Muscle of leg (tissue), 11 donors: ENCODE data around the gene PCDHGA7. TPM values are rescaled to one million over a fixed set of nuclear protein-coding genes. Genes with fewer than 3 reads are reported as not detected.
"Not testable (repeated sequence)": the region's sequence is repeated elsewhere in the genome, so short reads cannot be mapped to it uniquely, and the experiment has no call there.

Experiments used
- DNase-seq: peaks from one replicate; pipeline ENCODE4 v3.0.0; 2013
- H3K27ac ChIP-seq: one replicate; pipeline ENCODE4 v1.5.1; 2013; ENCODE audit warnings: mild to moderate bottlenecking, low read length, control low read depth
- H3K27me3 ChIP-seq: one replicate; pipeline ENCODE4 v1.6.1; 2013; ENCODE audit warnings: low read length; ENCODE audit not compliant: control insufficient read depth, insufficient read depth
- H3K36me3 ChIP-seq: one replicate; pipeline ENCODE4 v1.6.1; 2013; ENCODE audit warnings: low read length; ENCODE audit not compliant: control insufficient read depth, insufficient read depth
- H3K4me1 ChIP-seq: one replicate; pipeline ENCODE4 v1.6.1; 2013; ENCODE audit warnings: low read length; ENCODE audit not compliant: control insufficient read depth, insufficient read depth
- H3K4me3 ChIP-seq: one replicate; pipeline ENCODE4 v1.5.1; 2013; ENCODE audit warnings: low read length, control low read depth
- H3K9me3 ChIP-seq: replicated peaks from 2 replicates; pipeline ENCODE4 v1.6.1; 2013; ENCODE audit warnings: low read depth, low read length; ENCODE audit not compliant: control insufficient read depth
- WGBS: methylation state at CpG from one replicate; pipeline ENCODE4 v1.1.5; 2013; ENCODE audit warnings: missing lambda C conversion rate; ENCODE audit not compliant: insufficient coverage; 5-methylcytosine and 5-hydroxymethylcytosine counted together
- polyA plus RNA-seq, 8 donors: library from polyadenylated mRNA; unstranded; fragments of 120-200 nt; gene quantifications; one replicate each; pipeline versions ENCODE4 v1.2.1 to v1.2.3, GENCODE V29; 2013; ENCODE audit warnings: inconsistent platforms in 1 of 8, low replicate concordance in 1 of 8; ENCODE audit not compliant: insufficient read length in 8 of 8, insufficient read depth in 1 of 8
- total RNA-seq: library from RNA; stranded (reverse); fragments of 120-200 nt; gene quantifications from one replicate; pipeline ENCODE4 v1.2.4, GENCODE V29; 2013

The PCDHGA7 gene
- total and polyA plus RNA-seq, 9 donors = 1.2 to 2.4 (median 1.5) TPM

- H3K27ac ChIP-seq, H3K4me1 ChIP-seq, H3K4me3 ChIP-seq, H3K36me3 ChIP-seq: not testable (repeated sequence)
- Histone ChIP-seq H3K9me3 (peaks cover 83% of the 10 kb centered on the region), H3K27me3 (peaks cover 11% of the 10 kb centered on the region)
- peak; percentile 10 for DNase-seq
- 5% methylated on average over 11 of the region's 40 CpGs for WGBS
These were observed 5.2 kb downstream of the PCDHGA7 start, which contains the start of gene PCDHGB4 for GRCh38 chr5:141387557-141388311. PCDHGB4 (plus strand) TSS chr5:141387698; CDS start chr5:141387885, 187 bp downstream.

GRCh38 chr5:141388661-141389060, 6.1 kb downstream of the PCDHGA7 start:
- 80% methylated on average over 3 of the region's 10 CpGs for WGBS
- H3K4me1 ChIP-seq = no peaks in the 10 kb centered on the region
- H3K4me3 ChIP-seq = no peak overlapping the region
- no peaks in the 10 kb centered on the region for H3K36me3 ChIP-seq
- no peak overlapping the region for H3K27ac ChIP-seq
- peaks cover 83% of the 10 kb centered on the region for H3K9me3 ChIP-seq
- H3K27me3 ChIP-seq = peaks cover 14% of the 10 kb centered on the region
- no peak for DNase-seq

GRCh38 chr5:141389153-141390042, 6.9 kb downstream of the PCDHGA7 start:
- peaks cover 14% of the 10 kb centered on the region for H3K27me3 ChIP-seq
- no peaks in the 10 kb centered on the region for H3K36me3 ChIP-seq
- H3K4me1 ChIP-seq = no peaks in the 10 kb centered on the region
- 38% methylated on average over 75 of the region's 77 CpGs for WGBS
- H3K4me3 ChIP-seq = no peak overlapping the region
- peaks cover 83% of the 10 kb centered on the region for H3K9me3 ChIP-seq
- no peak overlapping the region for H3K27ac ChIP-seq
- no peak for DNase-seq

GRCh38 chr5:141392429-141393198, 10.1 kb downstream of the PCDHGA7 start, which contains the start of gene PCDHGA8:
PCDHGA8 (plus strand) TSS chr5:141392633; CDS start chr5:141392814, 181 bp downstream.
- H3K4me1 ChIP-seq = no peaks in the 10 kb centered on the region
- no peak for DNase-seq
- no peak within 1 kb of the TSS for H3K27ac ChIP-seq
- H3K27me3 ChIP-seq = peaks cover 14% of the 10 kb centered on the region
- peaks cover 75% of the 10 kb centered on the region for H3K9me3 ChIP-seq
- H3K36me3 ChIP-seq = no peaks in the 10 kb centered on the region
- WGBS = 22% methylated on average over 31 of the region's 38 CpGs
- no peak within 1 kb of the TSS for H3K4me3 ChIP-seq

- Histone ChIP-seq H3K36me3 (no peaks in the 10 kb centered on the region), H3K4me1 (no peaks in the 10 kb centered on the region), H3K27me3 (peaks cover 16% of the 10 kb centered on the region), H3K27ac (no peak overlapping the region), H3K4me3 (no peak overlapping the region), H3K9me3 (peaks cover 77% of the 10 kb centered on the region)
- no peak for DNase-seq
- WGBS = 59% methylated on average over 11 of the region's 21 CpGs
These were observed 10.7 kb downstream of the PCDHGA7 start for GRCh38 chr5:141393267-141393666.

- H3K27ac ChIP-seq, DNase-seq, H3K4me3 ChIP-seq, H3K36me3 ChIP-seq, H3K4me1 ChIP-seq: not testable (repeated sequence)
- Histone ChIP-seq H3K9me3 (peaks cover 76% of the 10 kb centered on the region), H3K27me3 (peaks cover 21% of the 10 kb centered on the region)
- WGBS = 42% methylated on average over 25 of the region's 53 CpGs
These were observed 12.1 kb downstream of the PCDHGA7 start for GRCh38 chr5:141394401-141395187.

GRCh38 chr5:141397756-141398551, 15.4 kb downstream of the PCDHGA7 start, which contains the start of gene PCDHGB5:
PCDHGB5 (plus strand) TSS chr5:141397947; CDS start chr5:141398128, 181 bp downstream.
- H3K4me1 ChIP-seq, H3K36me3 ChIP-seq, H3K27ac ChIP-seq, DNase-seq, H3K4me3 ChIP-seq: not testable (repeated sequence)
- WGBS = 2% methylated on average over 9 of the region's 43 CpGs
- H3K27me3 ChIP-seq = peaks cover 18% of the 10 kb centered on the region
- H3K9me3 ChIP-seq = peaks cover 75% of the 10 kb centered on the region

- Histone ChIP-seq H3K4me1 (no peaks in the 10 kb centered on the region), H3K27me3 (peaks cover 17% of the 10 kb centered on the region), H3K36me3 (no peaks in the 10 kb centered on the region), H3K27ac (no peak overlapping the region), H3K9me3 (peaks cover 75% of the 10 kb centered on the region), H3K4me3 (no peak overlapping the region)
- 24% methylated on average over 13 of the region's 15 CpGs for WGBS
- DNase-seq = no peak
These were observed 16.1 kb downstream of the PCDHGA7 start for GRCh38 chr5:141398608-141399007.
